ENCODE measurements around the gene GOLGA8O. TPM values are rescaled to one million over a fixed set of nuclear protein-coding genes. Genes with fewer than 3 reads are reported as not detected.
"Not testable (repeated sequence)": the region's sequence is repeated elsewhere in the genome, so short reads cannot be mapped to it uniquely, and the experiment has no call there.

The GOLGA8O gene
- total and polyA plus RNA-seq, 2 donors, result 0.63 to 1.7 TPM

GRCh38 chr15:32396522-32396921, 58.9 kb downstream of the GOLGA8O start:
- 86% methylated on average over 3 of the region's 8 CpGs for WGBS
- DNase-seq (ENCODE audit: extremely low spot score); H3K4me1 ChIP-seq (ENCODE audit: insufficient read depth): not testable (repeated sequence)

More at GRCh38 chr15:32396522-32396921, 58.9 kb downstream of the GOLGA8O start:
- not testable (repeated sequence) for H3K36me3 ChIP-seq (ENCODE audit: insufficient read depth); H3K27ac ChIP-seq (ENCODE audit: low read depth); H3K4me3 ChIP-seq (ENCODE audit: low read depth, low read length)

Small RNA genes lying within 50 kb of the gene (small RNA-seq; reads per million reads assigned to genes)
- not detected for gene AC135983.5
- not detected for gene RF00096
- gene RN7SL539P, result not detected

Other genes with a start within 250 kb of the GOLGA8O start
- gene GOLGA8K, start 52.3 kb downstream of the GOLGA8O start, total RNA-seq, result 0.53 TPM
- 0.22 TPM for gene GOLGA8K, start 52.3 kb downstream of the GOLGA8O start, polyA plus RNA-seq
- 22.3 TPM for gene GOLGA8N, start 137.8 kb upstream of the GOLGA8O start, total RNA-seq
- gene GOLGA8N, start 137.8 kb upstream of the GOLGA8O start, polyA plus RNA-seq, result 5.5 TPM
- 41.8 TPM for gene ARHGAP11A, start 159.9 kb upstream of the GOLGA8O start, total RNA-seq
- gene ARHGAP11A, start 159.9 kb upstream of the GOLGA8O start, polyA plus RNA-seq, result 1.5 TPM
- 14.9 TPM for gene SCG5, start 186.1 kb upstream of the GOLGA8O start, total RNA-seq
- gene SCG5, start 186.1 kb upstream of the GOLGA8O start, polyA plus RNA-seq, result 2.4 TPM

Data from urinary bladder (tissue), 4 donors.